ENCODE results near the gene MIR17HG.
A peak's percentile ranks its signal among the peaks of the same experiment; 100 is the strongest.

GRCh38 chr13:91313103-91313502 is 34.4 kb upstream of the MIR17HG start:
- TF ChIP-seq CTCF (IDR thresholded peaks at IDR 0.05): peak in 11 of 12 donors; percentile 19 to 52 (median 41)
- no peak for TF ChIP-seq POLR2A (IDR thresholded peaks at IDR 0.05)
